ENCODE measurements around the gene IMPG1. TPM values are rescaled to one million over a fixed set of nuclear protein-coding genes. Genes with fewer than 3 reads are reported as not detected.

The IMPG1 gene
- total RNA-seq = not detected

GRCh38 chr6:76072562-76072961 is at the start of gene IMPG1:
TSS of gene IMPG1 (minus strand) at chr6:76072662. CDS start at chr6:76072488, 174 bp downstream.
- TF ChIP-seq POLR2AphosphoS5 (IDR thresholded peaks at IDR 0.05) = no peak
- TF ChIP-seq EP300 (IDR thresholded peaks at IDR 0.05) = no peak
- no peak for TF ChIP-seq CTCF (IDR thresholded peaks at IDR 0.05)
- TF ChIP-seq POLR2A (IDR thresholded peaks at IDR 0.05; ENCODE audit: low read depth) = no peak

GRCh38 chr6:76120302-76120701 is 47.8 kb upstream of the IMPG1 start:
- peaks cover 0 to 17% (median 3%) of the 10 kb centered on the region in 4 donors for H3K9me3 ChIP-seq
- H3K4me3 ChIP-seq = no peak overlapping the region
- no peak for DNase-seq (ENCODE audit: extremely low spot score)
- TF ChIP-seq EP300 (IDR thresholded peaks at IDR 0.05) (no peak), POLR2AphosphoS5 (IDR thresholded peaks at IDR 0.05) (no peak), CTCF (IDR thresholded peaks at IDR 0.05) (no peak), POLR2A (IDR thresholded peaks at IDR 0.05; ENCODE audit: low read depth) (no peak)
- intact Hi-C loops (cut with DNase I) = no loop called here
- no peaks in the 10 kb centered on the region for H3K27me3 ChIP-seq
- no peaks in the 10 kb centered on the region for H3K36me3 ChIP-seq
- no peak overlapping the region for H3K27ac ChIP-seq (replicated peaks in 1 of 4)
- H3K4me1 ChIP-seq = no peaks in the 10 kb centered on the region

More at GRCh38 chr6:76072562-76072961, at the start of gene IMPG1:
- no peak within 1 kb of the TSS for H3K27ac ChIP-seq (replicated peaks in 1 of 4)
- H3K9me3 ChIP-seq = no peaks in the 10 kb centered on the region
- no peak within 1 kb of the TSS for H3K4me3 ChIP-seq
- H3K4me1 ChIP-seq = no peaks in the 10 kb centered on the region
- intact Hi-C loops (cut with DNase I) = no loop called here
- no peaks in the 10 kb centered on the region for H3K27me3 ChIP-seq
- H3K36me3 ChIP-seq = no peaks in the 10 kb centered on the region
- DNase-seq (ENCODE audit: extremely low spot score) = no peak

DNA sequence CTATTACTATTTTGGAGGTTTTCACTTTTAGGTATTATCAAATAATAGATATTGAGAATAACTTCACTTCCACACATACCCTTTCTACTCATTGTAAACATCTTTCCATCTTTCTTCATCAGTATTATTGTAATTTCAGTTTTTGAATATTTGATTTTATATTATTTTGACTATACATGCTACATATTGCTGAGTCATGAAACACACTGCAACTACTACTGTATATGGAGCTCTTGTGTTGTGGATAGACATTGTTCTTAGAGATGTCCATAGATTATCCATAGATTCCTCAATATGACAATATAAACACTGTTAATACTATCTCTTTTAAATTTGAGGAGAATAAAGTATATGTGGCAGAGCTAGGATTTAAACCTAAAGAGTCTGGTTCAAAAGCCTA is 819 bp upstream of the IMPG1 start:
- Histone ChIP-seq H3K27me3 (no peaks in the 10 kb centered on the region), H3K4me3 (no peak overlapping the region), H3K9me3 (no peaks in the 10 kb centered on the region), H3K27ac (replicated peaks in 1 of 4) (no peak overlapping the region), H3K36me3 (no peaks in the 10 kb centered on the region), H3K4me1 (no peaks in the 10 kb centered on the region)
- TF ChIP-seq EP300 (IDR thresholded peaks at IDR 0.05) (no peak), POLR2A (IDR thresholded peaks at IDR 0.05; ENCODE audit: low read depth) (no peak), CTCF (IDR thresholded peaks at IDR 0.05) (no peak), POLR2AphosphoS5 (IDR thresholded peaks at IDR 0.05) (no peak)
- intact Hi-C loops (cut with DNase I) = no loop called here
- DNase-seq (ENCODE audit: extremely low spot score) = no peak

DNA sequence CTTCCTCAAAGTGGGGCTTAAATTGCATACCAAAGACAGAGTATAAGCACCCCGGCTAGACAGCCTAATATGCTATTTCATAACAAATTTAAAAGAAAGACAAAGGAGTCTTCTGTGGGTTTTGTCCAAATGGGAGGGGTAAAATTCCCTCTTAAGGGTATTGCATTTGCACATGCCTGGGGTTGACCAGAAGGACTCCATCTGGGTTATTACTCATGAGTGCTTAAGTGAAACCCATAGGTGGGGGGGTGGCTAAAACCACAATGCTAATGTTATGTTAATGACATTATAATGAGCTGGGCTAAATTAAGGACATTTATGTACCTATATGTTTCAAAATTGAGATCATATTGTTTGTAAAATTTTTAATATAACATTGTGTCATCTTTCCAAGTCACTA is 15.0 kb downstream of the IMPG1 start:
- no peak for TF ChIP-seq POLR2A (IDR thresholded peaks at IDR 0.05; ENCODE audit: low read depth)
- TF ChIP-seq POLR2AphosphoS5 (IDR thresholded peaks at IDR 0.05) = no peak
- no peak for TF ChIP-seq EP300 (IDR thresholded peaks at IDR 0.05)
- TF ChIP-seq CTCF (IDR thresholded peaks at IDR 0.05) = no peak
- 67% methylated on average over 1 of the region's 1 CpG for WGBS
- no peak overlapping the region for H3K4me3 ChIP-seq
- intact Hi-C loops (cut with DNase I) = no loop called here
- no peak overlapping the region for H3K27ac ChIP-seq (replicated peaks in 1 of 4)
- H3K9me3 ChIP-seq = no peaks in the 10 kb centered on the region
- no peaks in the 10 kb centered on the region for H3K27me3 ChIP-seq
- H3K4me1 ChIP-seq = no peaks in the 10 kb centered on the region
- DNase-seq (ENCODE audit: extremely low spot score) = no peak
- no peaks in the 10 kb centered on the region for H3K36me3 ChIP-seq

- Histone ChIP-seq H3K27me3 (no peaks in the 10 kb centered on the region), H3K4me1 (no peaks in the 10 kb centered on the region), H3K36me3 (no peaks in the 10 kb centered on the region), H3K4me3 (no peak overlapping the region), H3K27ac (replicated peaks in 1 of 4) (no peak overlapping the region), H3K9me3 (no peaks in the 10 kb centered on the region)
- no peak for DNase-seq (ENCODE audit: extremely low spot score)
- intact Hi-C loops (cut with DNase I) = no loop called here
- TF ChIP-seq POLR2AphosphoS5 (IDR thresholded peaks at IDR 0.05) (no peak), CTCF (IDR thresholded peaks at IDR 0.05) (no peak), EP300 (IDR thresholded peaks at IDR 0.05) (no peak), POLR2A (IDR thresholded peaks at IDR 0.05; ENCODE audit: low read depth) (no peak)
- 68% methylated on average over 3 of the region's 3 CpGs for WGBS
Measured at GRCh38 chr6:76052314-76052713, 20.1 kb downstream of the IMPG1 start.
